ENCODE measurements around the gene ART3. TPM values are rescaled to one million over a fixed set of nuclear protein-coding genes. Genes with fewer than 3 reads are reported as not detected.

Gene ART3
- total and polyA plus RNA-seq, 2 of the 8 experiments (the other 6 are each of a cell fraction or from before 2014, with no cell fraction given): 0.21 to 0.63 TPM

DNA sequence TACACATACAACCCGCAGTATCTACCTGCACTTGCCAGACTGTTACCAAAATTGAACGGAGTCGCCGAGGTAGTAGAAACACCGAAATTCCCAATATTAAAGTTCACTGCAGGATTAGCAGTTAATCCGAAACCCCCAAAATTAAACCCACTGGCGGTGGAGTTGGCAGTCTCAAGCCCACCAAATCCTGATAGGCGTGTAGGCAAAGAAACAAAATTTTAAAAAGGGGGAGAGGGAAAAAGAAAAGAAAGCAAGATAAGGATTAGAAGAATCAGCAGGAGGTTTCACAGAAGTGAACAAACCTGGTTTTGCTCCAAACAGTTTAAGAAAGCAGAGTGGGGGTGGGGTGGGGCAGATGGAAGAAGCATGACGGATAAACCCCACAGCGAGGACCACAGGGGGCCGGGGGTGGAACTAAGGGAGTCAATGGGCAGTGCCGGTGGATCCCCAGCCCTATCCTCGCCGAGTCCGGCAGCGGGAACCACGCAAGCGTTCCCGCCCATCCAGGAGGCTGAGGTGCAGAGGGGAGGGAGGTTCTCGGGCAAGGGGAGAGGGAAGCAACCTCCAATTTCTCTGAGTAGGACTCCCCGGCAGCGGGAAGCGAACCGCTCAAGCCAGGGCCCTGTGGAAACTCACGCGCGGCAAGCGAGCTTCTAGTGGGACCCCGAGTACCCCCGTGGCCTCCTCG, 73.1 kb downstream of the ART3 start (continued):
- no peak for TF ChIP-seq CEBPB (IDR thresholded peaks at IDR 0.05; ENCODE audit: low read depth, low read length)
- no peak for TF ChIP-seq RNF2 (IDR thresholded peaks at IDR 0.05; ENCODE audit: borderline replicate concordance, low read depth, low read length, missing control alignments, poor library complexity, severe bottlenecking)
- peak; percentile 71; the same call in 1 of the 2 replicates for TF ChIP-seq EGR1 (IDR thresholded peaks at IDR 0.05; ENCODE audit: borderline replicate concordance, low read depth, low read length)
- TF ChIP-seq GTF2F1 (IDR thresholded peaks at IDR 0.05; ENCODE audit: borderline replicate concordance, low read depth, low read length): no peak
- no peak for TF ChIP-seq RXRA (IDR thresholded peaks at IDR 0.05; ENCODE audit: insufficient read depth, low read depth, low read length)
- no peak for TF ChIP-seq CHD2 (IDR thresholded peaks at IDR 0.05; ENCODE audit: low read length)
- no peak; the same call in 1 of the 2 replicates for TF ChIP-seq MAX (IDR thresholded peaks at IDR 0.05)
- TF ChIP-seq RBBP5 (IDR thresholded peaks at IDR 0.05; ENCODE audit: borderline replicate concordance, low read depth, low read length): no peak; the same call in 1 of the 2 replicates
- TF ChIP-seq NRF1 (IDR thresholded peaks at IDR 0.05; ENCODE audit: low read depth, low read length): no peak
- TF ChIP-seq CTBP2 (IDR thresholded peaks at IDR 0.05; ENCODE audit: borderline replicate concordance, insufficient read depth, insufficient read length, low read length): no peak
- no peak for TF ChIP-seq GABPA (IDR thresholded peaks at IDR 0.05; ENCODE audit: borderline replicate concordance, insufficient read depth, low read length)
- TF ChIP-seq YY1 (IDR thresholded peaks at IDR 0.05; ENCODE audit: low read depth, low read length): peak; percentile 43; the same call in 1 of the 2 replicates
- no peak for TF ChIP-seq SIRT6 (IDR thresholded peaks at IDR 0.05; ENCODE audit: low read length)
- no peak for TF ChIP-seq SIX5 (IDR thresholded peaks at IDR 0.05; ENCODE audit: low read depth, low read length)
- no peak for TF ChIP-seq SRF (IDR thresholded peaks at IDR 0.05; ENCODE audit: low read depth, low read length)
- no peak for TF ChIP-seq JUND (IDR thresholded peaks at IDR 0.05; ENCODE audit: low read length)
- TF ChIP-seq CBX5 (IDR thresholded peaks at IDR 0.05; ENCODE audit: low read depth, low read length): no peak
- TF ChIP-seq, protein P1, sequence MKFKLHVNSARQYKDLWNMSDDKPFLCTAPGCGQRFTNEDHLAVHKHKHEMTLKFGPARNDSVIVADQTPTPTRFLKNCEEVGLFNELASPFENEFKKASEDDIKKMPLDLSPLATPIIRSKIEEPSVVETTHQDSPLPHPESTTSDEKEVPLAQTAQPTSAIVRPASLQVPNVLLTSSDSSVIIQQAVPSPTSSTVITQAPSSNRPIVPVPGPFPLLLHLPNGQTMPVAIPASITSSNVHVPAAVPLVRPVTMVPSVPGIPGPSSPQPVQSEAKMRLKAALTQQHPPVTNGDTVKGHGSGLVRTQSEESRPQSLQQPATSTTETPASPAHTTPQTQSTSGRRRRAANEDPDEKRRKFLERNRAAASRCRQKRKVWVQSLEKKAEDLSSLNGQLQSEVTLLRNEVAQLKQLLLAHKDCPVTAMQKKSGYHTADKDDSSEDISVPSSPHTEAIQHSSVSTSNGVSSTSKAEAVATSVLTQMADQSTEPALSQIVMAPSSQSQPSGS (IDR thresholded peaks at IDR 0.05; ENCODE audit: low read length): peak; percentile 89
- TF ChIP-seq FOSL1 (IDR thresholded peaks at IDR 0.05; ENCODE audit: insufficient read depth, low read depth, low read length): no peak
- no peak for TF ChIP-seq ASH2L (IDR thresholded peaks at IDR 0.05; ENCODE audit: low read length)
- no peak for TF ChIP-seq CHD1 (IDR thresholded peaks at IDR 0.05; ENCODE audit: low read depth, low read length)
- TF ChIP-seq SIN3A (conservative IDR thresholded peaks at IDR 0.05 in 1 of 2, IDR thresholded peaks at IDR 0.05 in 1 of 2; ENCODE audit: low read depth in 1 of 2, low read length in 2 of 2): no peak
